ENCODE results near the gene VSIG8. TPM values are rescaled to one million over a fixed set of nuclear protein-coding genes. Genes with fewer than 3 reads are reported as not detected.

The VSIG8 gene
- total and polyA plus RNA-seq, 8 donors: 0.30 to 2.5 TPM; not detected in 6

DNA sequence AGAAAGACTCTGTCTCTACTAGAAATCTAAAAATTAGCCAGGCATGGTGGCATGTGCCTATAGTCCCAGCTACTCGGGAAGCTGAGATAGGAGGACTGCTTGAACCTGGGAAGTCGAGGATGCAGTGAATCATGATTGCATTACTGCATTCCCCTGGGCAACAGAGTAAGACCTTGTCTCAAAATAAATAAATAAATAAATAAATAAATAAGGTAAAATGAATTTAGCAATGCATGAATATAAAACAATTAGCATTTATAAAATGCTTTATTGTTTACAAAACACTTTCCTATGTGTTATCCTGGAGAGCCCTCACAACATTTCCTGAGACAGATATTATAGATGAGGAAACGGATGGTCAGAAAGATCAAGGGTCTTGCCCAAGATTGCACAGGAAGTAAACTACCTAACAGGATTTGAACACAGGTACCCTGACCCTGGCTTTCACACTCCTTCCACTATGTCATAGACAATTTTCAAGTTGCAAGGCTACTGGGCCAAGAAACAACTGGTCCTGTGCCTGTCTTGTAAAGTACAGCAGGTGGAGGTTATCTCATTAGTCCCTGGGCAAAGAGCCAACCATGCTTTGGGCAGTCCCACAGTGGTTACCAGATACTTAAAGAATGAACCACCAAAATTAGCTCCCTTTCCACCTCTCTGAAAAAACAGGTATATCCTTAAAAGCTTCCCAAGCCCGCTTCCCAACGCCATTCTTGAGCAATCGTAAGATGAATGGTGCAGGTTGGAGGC lies 15.4 kb upstream of the VSIG8 start:
- Histone ChIP-seq H3K27me3 (peaks cover 0 to 4% (median 0%) of the 10 kb centered on the region in 3 donors), H3K36me3 (no peaks in the 10 kb centered on the region), H3K9me3 (no peaks in the 10 kb centered on the region), H3K27ac (no peak overlapping the region), H3K4me1 (peaks cover 0 to 15% (median 3%) of the 10 kb centered on the region in 4 donors), H3K4me3 (no peak overlapping the region)
- TF ChIP-seq EP300 (IDR thresholded peaks at IDR 0.05) (no peak), POLR2A (IDR thresholded peaks at IDR 0.05) (no peak), POLR2AphosphoS5 (IDR thresholded peaks at IDR 0.05) (no peak)
- TF ChIP-seq, protein P1, sequence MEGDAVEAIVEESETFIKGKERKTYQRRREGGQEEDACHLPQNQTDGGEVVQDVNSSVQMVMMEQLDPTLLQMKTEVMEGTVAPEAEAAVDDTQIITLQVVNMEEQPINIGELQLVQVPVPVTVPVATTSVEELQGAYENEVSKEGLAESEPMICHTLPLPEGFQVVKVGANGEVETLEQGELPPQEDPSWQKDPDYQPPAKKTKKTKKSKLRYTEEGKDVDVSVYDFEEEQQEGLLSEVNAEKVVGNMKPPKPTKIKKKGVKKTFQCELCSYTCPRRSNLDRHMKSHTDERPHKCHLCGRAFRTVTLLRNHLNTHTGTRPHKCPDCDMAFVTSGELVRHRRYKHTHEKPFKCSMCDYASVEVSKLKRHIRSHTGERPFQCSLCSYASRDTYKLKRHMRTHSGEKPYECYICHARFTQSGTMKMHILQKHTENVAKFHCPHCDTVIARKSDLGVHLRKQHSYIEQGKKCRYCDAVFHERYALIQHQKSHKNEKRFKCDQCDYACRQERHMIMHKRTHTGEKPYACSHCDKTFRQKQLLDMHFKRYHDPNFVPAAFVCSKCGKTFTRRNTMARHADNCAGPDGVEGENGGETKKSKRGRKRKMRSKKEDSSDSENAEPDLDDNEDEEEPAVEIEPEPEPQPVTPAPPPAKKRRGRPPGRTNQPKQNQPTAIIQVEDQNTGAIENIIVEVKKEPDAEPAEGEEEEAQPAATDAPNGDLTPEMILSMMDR (IDR thresholded peaks at IDR 0.05): no peak
- 83 to 95% (median 90%) methylated on average over 6 of the region's 6 CpGs for WGBS, 5 donors
- peak in 1 of 2 donors; percentile 58 for DNase-seq
- intact Hi-C loops (cut with DNase I; ENCODE audit: low total_unique reads): no loop called here

DNA sequence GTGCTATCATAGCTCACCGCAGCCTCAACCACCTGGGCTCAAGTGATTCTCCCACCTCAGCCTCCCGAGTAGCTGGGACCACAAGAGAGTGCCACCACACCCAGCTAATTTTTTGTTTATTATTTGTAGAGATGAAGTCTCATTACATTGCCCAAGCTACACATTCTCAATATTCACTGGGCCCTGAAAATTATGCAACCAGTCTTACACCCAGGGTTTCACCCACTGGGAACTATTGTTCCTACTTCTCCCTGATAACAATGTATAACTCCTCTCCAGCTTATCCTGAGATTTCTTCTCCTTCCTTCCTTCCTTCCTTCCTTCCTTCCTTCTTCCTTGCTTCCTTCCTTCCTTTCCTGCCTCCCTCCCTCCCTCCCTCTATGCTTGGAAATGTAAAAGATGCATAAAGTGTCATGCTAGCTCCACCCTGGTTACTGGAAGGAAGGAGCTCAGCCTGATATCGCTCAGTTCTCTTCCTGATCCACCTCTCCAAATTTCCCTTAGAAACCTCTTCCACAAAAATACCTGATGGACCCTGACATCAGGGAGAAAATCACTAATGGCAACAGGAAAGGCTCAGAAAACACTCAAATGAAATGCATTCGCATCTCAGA lies 11.2 kb upstream of the VSIG8 start:
- Histone ChIP-seq H3K27me3 (peaks cover 0 to 37% (median 0%) of the 10 kb centered on the region in 3 donors), H3K4me1 (peaks cover 0 to 8% (median 4%) of the 10 kb centered on the region in 4 donors), H3K36me3 (no peaks in the 10 kb centered on the region), H3K9me3 (no peaks in the 10 kb centered on the region), H3K4me3 (no peak overlapping the region), H3K27ac (no peak overlapping the region)
- TF ChIP-seq POLR2AphosphoS5 (IDR thresholded peaks at IDR 0.05): no peak
- TF ChIP-seq POLR2A (IDR thresholded peaks at IDR 0.05): no peak
- TF ChIP-seq EP300 (IDR thresholded peaks at IDR 0.05): no peak
- TF ChIP-seq, protein P1 (IDR thresholded peaks at IDR 0.05): no peak
- intact Hi-C loops (cut with DNase I; ENCODE audit: low total_unique reads): no loop called here
- DNase-seq: no peak
- WGBS, 5 donors: 89 to 96% (median 94%) methylated on average over 4 of the region's 4 CpGs

DNA sequence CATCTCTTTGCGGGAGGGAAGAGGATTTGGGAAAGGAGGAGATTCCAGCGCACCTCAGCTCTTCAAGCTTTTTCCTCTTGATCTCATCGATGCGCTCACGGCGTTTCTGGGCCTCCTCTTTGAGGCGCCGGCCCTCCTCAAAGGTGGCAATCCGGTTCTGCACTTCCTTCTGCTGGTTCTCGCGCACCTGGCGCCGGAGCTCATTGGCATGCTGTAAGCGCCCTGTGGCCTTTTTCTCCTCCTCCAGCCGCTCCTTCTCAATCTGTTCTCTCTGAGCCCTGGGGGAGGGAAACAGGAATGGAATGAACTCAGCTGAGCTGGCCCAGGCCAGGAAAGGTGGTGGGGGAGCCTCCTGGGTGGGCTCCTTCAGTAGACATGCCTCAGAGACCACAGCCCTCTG lies 10.4 kb upstream of the VSIG8 start:
- Histone ChIP-seq H3K9me3 (no peaks in the 10 kb centered on the region), H3K36me3 (no peaks in the 10 kb centered on the region), H3K4me3 (no peak overlapping the region), H3K27me3 (peaks cover 0 to 37% (median 0%) of the 10 kb centered on the region in 3 donors), H3K27ac (no peak overlapping the region), H3K4me1 (peaks cover 4 to 16% (median 11%) of the 10 kb centered on the region in 4 donors)
- intact Hi-C loops (cut with DNase I; ENCODE audit: low total_unique reads): no loop called here
- no peak for DNase-seq
- TF ChIP-seq EP300 (IDR thresholded peaks at IDR 0.05) (no peak), POLR2A (IDR thresholded peaks at IDR 0.05) (no peak), POLR2AphosphoS5 (IDR thresholded peaks at IDR 0.05) (no peak)
- TF ChIP-seq, protein P1 (IDR thresholded peaks at IDR 0.05): no peak
- WGBS, 5 donors: 85 to 90% (median 87%) methylated on average over 15 of the region's 15 CpGs

DNA sequence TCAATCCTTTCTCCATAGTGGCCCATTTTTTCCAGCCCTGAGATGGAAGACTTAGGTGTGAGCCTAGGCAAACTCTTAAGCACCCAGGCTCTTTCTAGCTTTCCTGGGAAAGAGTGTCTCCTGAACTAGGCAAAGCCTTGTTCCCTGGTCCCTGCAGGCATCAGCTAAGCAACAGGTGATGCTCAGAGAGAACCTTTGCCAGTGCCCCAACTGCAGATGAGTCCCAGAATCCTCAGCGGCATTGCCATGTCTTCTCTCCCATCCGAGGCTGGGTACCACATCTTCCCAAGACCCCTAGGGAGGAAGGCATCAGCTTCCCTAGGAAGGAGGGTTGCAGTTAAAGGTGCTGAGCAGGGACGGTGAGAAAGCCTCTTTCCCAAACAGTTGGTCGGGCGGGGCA lies 8.2 kb upstream of the VSIG8 start:
- Histone ChIP-seq H3K4me1 (peaks cover 7 to 25% (median 21%) of the 10 kb centered on the region in 4 donors), H3K27ac (no peak overlapping the region), H3K27me3 (peaks cover 0 to 37% (median 0%) of the 10 kb centered on the region in 3 donors), H3K4me3 (no peak overlapping the region), H3K36me3 (no peaks in the 10 kb centered on the region), H3K9me3 (no peaks in the 10 kb centered on the region)
- DNase-seq: no peak
- intact Hi-C loops (cut with DNase I; ENCODE audit: low total_unique reads): no loop called here
- no peak for TF ChIP-seq POLR2A (IDR thresholded peaks at IDR 0.05)
- TF ChIP-seq EP300 (IDR thresholded peaks at IDR 0.05): no peak
- TF ChIP-seq POLR2AphosphoS5 (IDR thresholded peaks at IDR 0.05): no peak
- TF ChIP-seq, protein P1 (IDR thresholded peaks at IDR 0.05): no peak
- WGBS, 5 donors: 84 to 87% (median 86%) methylated on average over 5 of the region's 5 CpGs
